RWPE1 (cell line): ENCODE data around the gene CIROP.

Experiments
- CTCF ChIA-PET: fragments of 350-600 bp; sonication (Branson Sonifier 250); formaldehyde crosslinking; extraction: SDS; loops from one replicate; lab custom pipeline; 2021; lab: Yijun Ruan, JAX
- POLR2A ChIA-PET: fragments of 400-600 bp; formaldehyde crosslinking; extraction: SDS; loops from one replicate; lab custom pipeline; 2020; ENCODE audit warnings: antibody characterized with exemption; ENCODE audit not compliant: low non-redundant PET; lab: Yijun Ruan, JAX
- DNase-seq: peaks from one replicate; pipeline ENCODE4 v3.0.0; 2012; ENCODE audit warnings: low spot score
- H3K27ac ChIP-seq: fragments of 450-650 bp; 2 replicates; pipeline ENCODE4 v1.5.1; 2017
- TF ChIP-seq, protein P1 (sequence below): fragments of 450-650 bp; conservative IDR thresholded peaks from 2 replicates; pipeline ENCODE4 v1.5.1; 2017; ENCODE audit warnings: low read depth, mild to moderate bottlenecking

CIROP gene

DNA sequence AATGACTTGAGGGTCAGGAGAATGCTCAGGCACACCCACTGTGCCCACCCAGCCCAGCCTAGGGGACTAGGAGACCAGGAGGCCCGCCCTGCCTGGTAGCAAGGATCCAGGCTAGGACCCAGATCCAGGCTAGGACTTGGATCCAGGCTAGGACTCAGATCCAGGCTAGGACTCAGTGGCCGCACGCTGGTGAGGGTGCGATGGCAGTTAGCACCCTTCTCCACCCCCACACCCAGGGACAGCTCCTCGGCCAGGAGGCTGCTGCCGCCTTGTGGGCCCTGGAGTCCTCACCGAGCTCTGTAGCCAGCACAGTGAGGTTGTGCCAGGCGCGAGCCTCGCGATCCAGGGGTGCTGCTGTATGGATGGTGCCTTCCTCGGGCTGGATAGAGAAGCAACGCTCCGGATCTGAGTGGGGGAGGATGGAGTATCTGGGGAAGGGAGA lies 52.6 kb downstream of the CIROP start:
- ChIA-PET POLR2A (no interaction called here), CTCF (interaction anchor here (1.1 kb wide), 1 partner anchor 87 kb away, joined by 3 read pairs; no protein-coding TSS in a partner anchor)
- DNase-seq, result no peak
- peak overlapping the region; percentile 46 for H3K27ac ChIP-seq
- TF ChIP-seq, protein P1, sequence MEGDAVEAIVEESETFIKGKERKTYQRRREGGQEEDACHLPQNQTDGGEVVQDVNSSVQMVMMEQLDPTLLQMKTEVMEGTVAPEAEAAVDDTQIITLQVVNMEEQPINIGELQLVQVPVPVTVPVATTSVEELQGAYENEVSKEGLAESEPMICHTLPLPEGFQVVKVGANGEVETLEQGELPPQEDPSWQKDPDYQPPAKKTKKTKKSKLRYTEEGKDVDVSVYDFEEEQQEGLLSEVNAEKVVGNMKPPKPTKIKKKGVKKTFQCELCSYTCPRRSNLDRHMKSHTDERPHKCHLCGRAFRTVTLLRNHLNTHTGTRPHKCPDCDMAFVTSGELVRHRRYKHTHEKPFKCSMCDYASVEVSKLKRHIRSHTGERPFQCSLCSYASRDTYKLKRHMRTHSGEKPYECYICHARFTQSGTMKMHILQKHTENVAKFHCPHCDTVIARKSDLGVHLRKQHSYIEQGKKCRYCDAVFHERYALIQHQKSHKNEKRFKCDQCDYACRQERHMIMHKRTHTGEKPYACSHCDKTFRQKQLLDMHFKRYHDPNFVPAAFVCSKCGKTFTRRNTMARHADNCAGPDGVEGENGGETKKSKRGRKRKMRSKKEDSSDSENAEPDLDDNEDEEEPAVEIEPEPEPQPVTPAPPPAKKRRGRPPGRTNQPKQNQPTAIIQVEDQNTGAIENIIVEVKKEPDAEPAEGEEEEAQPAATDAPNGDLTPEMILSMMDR, result no peak

DNA sequence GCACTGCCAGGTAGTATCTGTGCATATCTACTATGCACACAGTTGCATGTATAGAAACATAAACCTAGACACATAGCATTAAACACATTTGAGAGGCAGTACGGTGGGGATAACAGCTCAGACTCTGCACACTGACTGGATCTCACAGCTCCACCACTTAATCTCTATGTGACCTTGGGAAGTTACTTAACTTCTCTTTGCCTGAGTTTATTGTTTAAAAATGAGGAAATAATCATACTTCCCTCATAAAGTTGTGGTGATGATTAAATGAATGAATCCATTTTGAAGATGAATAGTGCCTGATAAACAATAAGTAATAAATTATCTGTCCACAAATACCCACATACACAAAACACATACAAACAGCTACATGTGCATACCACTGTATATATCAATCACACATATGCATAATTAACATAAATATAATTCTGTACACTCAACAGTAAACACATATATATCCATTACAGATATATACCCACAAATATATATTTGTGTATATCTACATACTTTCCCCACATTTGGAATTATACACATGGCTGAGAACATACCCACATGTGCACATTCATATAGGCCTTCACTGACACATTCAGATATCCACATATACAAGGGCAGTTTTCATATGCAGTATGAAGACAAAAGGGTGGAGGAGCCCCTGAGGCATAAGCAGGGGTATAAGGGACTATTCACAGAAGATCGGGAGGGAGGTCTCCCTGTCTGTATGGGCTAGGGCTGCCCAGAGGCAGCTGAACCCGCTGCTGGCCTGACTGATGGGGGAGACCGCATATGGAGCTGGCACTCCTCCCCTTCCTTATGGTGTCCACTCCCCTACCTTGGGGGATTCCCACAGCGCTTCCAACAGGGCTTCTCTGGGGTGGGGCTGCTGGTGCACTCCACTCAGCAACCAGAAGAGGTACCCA lies 53.4 kb downstream of the CIROP start:
- TF ChIP-seq, protein P1, result no peak
- no peak for DNase-seq
- H3K27ac ChIP-seq, result peak overlapping the region; percentile 46
- POLR2A ChIA-PET, result no interaction called here
- CTCF ChIA-PET, result interaction anchor here (0.7 to 1.1 kb wide), 3 partner anchors 69 to 87 kb away, joined by 3 read pairs; no protein-coding TSS in a partner anchor
